ENCODE results near the gene KANSL1L. TPM values are rescaled to one million over a fixed set of nuclear protein-coding genes. Genes with fewer than 3 reads are reported as not detected.

Gene KANSL1L
- total RNA-seq, 4 donors from 2014 or later = 50.3 to 81.8 (median 55.2) TPM

DNA sequence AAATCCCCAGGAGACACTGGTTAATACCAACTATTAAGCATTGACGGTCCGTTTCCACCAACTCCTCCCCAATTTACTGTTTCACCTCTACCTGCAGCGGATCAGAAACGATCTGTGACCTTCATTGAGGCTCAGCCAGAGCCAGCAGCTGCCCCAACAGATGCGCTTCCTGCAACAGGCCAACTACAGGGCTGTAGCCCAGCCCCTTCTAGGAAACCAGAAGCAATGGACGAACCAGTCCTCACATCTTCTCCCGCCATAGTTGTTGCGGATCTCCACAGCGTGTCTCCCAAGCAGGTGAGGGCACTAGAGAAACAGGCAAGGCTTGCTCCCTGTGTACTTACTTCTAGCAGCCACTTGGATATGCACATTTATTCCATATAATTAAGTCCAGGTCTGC, 177.2 kb downstream of the KANSL1L start:
- intact Hi-C loops (cut with DNase I; ENCODE audit: low total_unique reads) = no loop called here

DNA sequence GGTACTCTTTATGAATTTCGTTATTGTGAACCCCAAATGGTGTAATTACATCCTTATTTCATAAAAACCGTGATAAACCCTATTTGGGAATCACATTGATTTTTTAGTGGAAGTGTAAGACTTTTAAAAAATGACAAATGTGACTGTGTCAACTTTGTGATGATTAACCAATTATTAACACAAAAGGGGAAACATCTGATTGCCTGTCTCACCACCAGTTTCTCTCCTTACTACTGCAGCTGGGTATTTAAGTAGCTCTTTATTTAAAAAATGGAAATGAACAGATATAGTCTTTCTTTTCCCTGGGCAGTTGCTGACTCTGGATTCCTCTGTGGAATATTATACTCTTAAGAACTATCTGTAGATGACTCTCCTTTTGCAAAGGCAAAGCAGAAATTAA, 180.4 kb downstream of the KANSL1L start:
- Histone ChIP-seq H3K27me3 (no peaks in the 10 kb centered on the region), H3K4me1 (no peaks in the 10 kb centered on the region), H3K4me3 (no peak overlapping the region), H3K9me3 (no peaks in the 10 kb centered on the region), H3K36me3 (no peaks in the 10 kb centered on the region), H3K27ac (no peak overlapping the region)
- TF ChIP-seq, protein P1, sequence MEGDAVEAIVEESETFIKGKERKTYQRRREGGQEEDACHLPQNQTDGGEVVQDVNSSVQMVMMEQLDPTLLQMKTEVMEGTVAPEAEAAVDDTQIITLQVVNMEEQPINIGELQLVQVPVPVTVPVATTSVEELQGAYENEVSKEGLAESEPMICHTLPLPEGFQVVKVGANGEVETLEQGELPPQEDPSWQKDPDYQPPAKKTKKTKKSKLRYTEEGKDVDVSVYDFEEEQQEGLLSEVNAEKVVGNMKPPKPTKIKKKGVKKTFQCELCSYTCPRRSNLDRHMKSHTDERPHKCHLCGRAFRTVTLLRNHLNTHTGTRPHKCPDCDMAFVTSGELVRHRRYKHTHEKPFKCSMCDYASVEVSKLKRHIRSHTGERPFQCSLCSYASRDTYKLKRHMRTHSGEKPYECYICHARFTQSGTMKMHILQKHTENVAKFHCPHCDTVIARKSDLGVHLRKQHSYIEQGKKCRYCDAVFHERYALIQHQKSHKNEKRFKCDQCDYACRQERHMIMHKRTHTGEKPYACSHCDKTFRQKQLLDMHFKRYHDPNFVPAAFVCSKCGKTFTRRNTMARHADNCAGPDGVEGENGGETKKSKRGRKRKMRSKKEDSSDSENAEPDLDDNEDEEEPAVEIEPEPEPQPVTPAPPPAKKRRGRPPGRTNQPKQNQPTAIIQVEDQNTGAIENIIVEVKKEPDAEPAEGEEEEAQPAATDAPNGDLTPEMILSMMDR (IDR thresholded peaks at IDR 0.05) = no peak
- TF ChIP-seq POLR2A (IDR thresholded peaks at IDR 0.05) = no peak
- no peak for DNase-seq
- intact Hi-C loops (cut with DNase I; ENCODE audit: low total_unique reads) = no loop called here

More for the DNA sequence above, 177.2 kb downstream of the KANSL1L start:
- TF ChIP-seq, protein P1 (IDR thresholded peaks at IDR 0.05) = no peak
- no peak for TF ChIP-seq POLR2A (IDR thresholded peaks at IDR 0.05)
- no peak for DNase-seq
- Histone ChIP-seq H3K27ac (no peak overlapping the region), H3K4me1 (no peaks in the 10 kb centered on the region), H3K36me3 (no peaks in the 10 kb centered on the region), H3K27me3 (no peaks in the 10 kb centered on the region), H3K9me3 (no peaks in the 10 kb centered on the region), H3K4me3 (no peak overlapping the region)

DNA sequence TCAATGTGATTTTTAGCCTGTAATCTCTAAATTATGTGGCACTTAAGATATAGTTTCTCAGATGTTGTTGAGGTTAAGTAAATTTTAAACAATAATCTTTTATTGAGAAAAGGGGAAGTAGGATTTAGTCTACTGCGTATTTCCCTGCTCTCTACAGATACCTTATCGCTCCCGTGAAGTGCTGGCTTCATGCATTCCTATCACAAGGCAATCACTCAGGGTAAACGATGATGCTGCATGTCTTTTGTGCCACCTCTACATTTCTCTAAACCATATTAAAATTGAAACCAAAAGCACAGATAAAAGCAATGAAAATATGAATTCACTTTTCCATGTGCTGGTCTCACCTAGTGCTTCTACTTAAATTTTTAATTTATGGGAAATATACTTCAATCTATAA, 183.2 kb downstream of the KANSL1L start:
- no peak for DNase-seq

DNA sequence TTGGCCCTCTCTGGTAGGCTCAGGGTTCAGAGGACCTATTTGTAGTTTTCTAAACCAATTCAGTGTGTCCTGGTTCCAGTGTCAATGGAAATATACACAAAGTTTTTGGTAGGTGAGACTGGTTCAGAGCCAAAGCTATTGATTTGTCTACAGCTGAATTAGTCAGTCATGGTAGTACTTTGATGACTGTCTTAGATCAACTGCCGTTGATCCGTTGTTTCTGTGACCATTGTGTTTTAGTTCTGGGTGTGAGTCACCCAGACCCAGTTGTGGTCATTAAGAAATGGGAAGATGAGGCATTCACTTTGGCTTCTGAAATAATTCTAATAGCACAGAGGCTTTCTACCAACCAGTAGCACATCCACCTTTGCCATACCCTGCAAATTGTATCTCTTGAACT, 184.8 kb downstream of the KANSL1L start:
- H3K9me3 ChIP-seq = no peaks in the 10 kb centered on the region
- H3K27me3 ChIP-seq = no peaks in the 10 kb centered on the region
- no peak for DNase-seq
- no peak overlapping the region for H3K4me3 ChIP-seq
- TF ChIP-seq, protein P1 (IDR thresholded peaks at IDR 0.05) = no peak
- TF ChIP-seq POLR2A (IDR thresholded peaks at IDR 0.05) = no peak
- H3K36me3 ChIP-seq = no peaks in the 10 kb centered on the region
- H3K4me1 ChIP-seq = no peaks in the 10 kb centered on the region
- intact Hi-C loops (cut with DNase I; ENCODE audit: low total_unique reads) = no loop called here
- H3K27ac ChIP-seq = no peak overlapping the region

More for the DNA sequence above, 183.2 kb downstream of the KANSL1L start:
- Histone ChIP-seq H3K27ac (no peak overlapping the region), H3K9me3 (no peaks in the 10 kb centered on the region), H3K4me3 (no peak overlapping the region), H3K36me3 (no peaks in the 10 kb centered on the region), H3K4me1 (no peaks in the 10 kb centered on the region), H3K27me3 (no peaks in the 10 kb centered on the region)
- TF ChIP-seq, protein P1 (IDR thresholded peaks at IDR 0.05) = no peak
- no peak for TF ChIP-seq POLR2A (IDR thresholded peaks at IDR 0.05)
- intact Hi-C loops (cut with DNase I; ENCODE audit: low total_unique reads) = no loop called here

DNA sequence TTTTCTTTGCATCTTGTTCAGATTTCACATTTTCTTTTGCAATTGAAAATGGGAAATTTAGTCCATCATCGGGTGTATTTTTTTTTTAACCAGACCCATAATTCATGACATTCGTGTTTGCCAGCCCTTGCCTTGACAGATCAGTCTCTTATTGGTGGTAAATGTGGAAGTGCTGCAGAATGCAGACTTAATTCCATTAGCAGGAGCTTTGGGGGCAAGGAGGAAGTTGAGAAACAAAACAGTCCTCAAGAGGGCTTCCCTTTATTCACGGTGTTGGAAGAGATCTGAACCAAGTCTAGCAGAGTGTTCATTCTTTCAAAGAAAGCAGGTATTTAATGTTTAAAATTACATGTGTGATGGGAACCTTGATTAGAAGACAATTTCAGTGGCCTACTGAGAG, 185.3 kb downstream of the KANSL1L start:
- Histone ChIP-seq H3K4me1 (no peaks in the 10 kb centered on the region), H3K4me3 (no peak overlapping the region), H3K27ac (no peak overlapping the region), H3K9me3 (no peaks in the 10 kb centered on the region), H3K36me3 (no peaks in the 10 kb centered on the region), H3K27me3 (no peaks in the 10 kb centered on the region)
- no peak for TF ChIP-seq POLR2A (IDR thresholded peaks at IDR 0.05)
- TF ChIP-seq, protein P1 (IDR thresholded peaks at IDR 0.05) = no peak
- intact Hi-C loops (cut with DNase I; ENCODE audit: low total_unique reads) = no loop called here
- no peak for DNase-seq

All from uterus (tissue), 4 donors.